Measurements from ENCODE around the gene FAXC. TPM values are rescaled to one million over a fixed set of nuclear protein-coding genes. Genes with fewer than 3 reads are reported as not detected.

The FAXC gene
- total RNA-seq, 1 experiment from 2014 or later, result not detected

- H3K4me1 ChIP-seq (ENCODE audit: low read length), result no peaks in the 10 kb centered on the region
- DNase-seq, result no peak
Observed at GRCh38 chr6:99366852-99367251, 17.4 kb upstream of the FAXC start.

GRCh38 chr6:99364026-99364425, 14.6 kb upstream of the FAXC start:
- H3K9ac ChIP-seq (ENCODE audit: low read length), result no peak overlapping the region
- H2AFZ ChIP-seq (ENCODE audit: low read length), result no peak overlapping the region
- no peaks in the 10 kb centered on the region for H3K36me3 ChIP-seq (ENCODE audit: insufficient read depth, low read length)
- no peak overlapping the region for H3K4me3 ChIP-seq (ENCODE audit: low read length)
- no peak overlapping the region for H3K27ac ChIP-seq (ENCODE audit: low read length)
- H3K4me2 ChIP-seq (ENCODE audit: low read depth, low read length, poor library complexity, severe bottlenecking), result no peak overlapping the region
- no peaks in the 10 kb centered on the region for H3K79me2 ChIP-seq (ENCODE audit: low read length)
- H4K20me1 ChIP-seq (ENCODE audit: insufficient read depth, low read depth, low read length), result no peaks in the 10 kb centered on the region
- no peaks in the 10 kb centered on the region for H3K9me2 ChIP-seq (replicated peaks; ENCODE audit: insufficient read depth, low read length)
- no peaks in the 10 kb centered on the region for H3K4me1 ChIP-seq (ENCODE audit: low read length)
- no peaks in the 10 kb centered on the region for H3K9me3 ChIP-seq (ENCODE audit: low read length)
- no peaks in the 10 kb centered on the region for H3K27me3 ChIP-seq (ENCODE audit: low read length)
- DNase-seq, result no peak

More at GRCh38 chr6:99366852-99367251, 17.4 kb upstream of the FAXC start:
- H3K9me2 ChIP-seq (replicated peaks; ENCODE audit: insufficient read depth, low read length), result no peaks in the 10 kb centered on the region
- no peak overlapping the region for H3K27ac ChIP-seq (ENCODE audit: low read length)
- H4K20me1 ChIP-seq (ENCODE audit: insufficient read depth, low read depth, low read length), result no peaks in the 10 kb centered on the region
- no peaks in the 10 kb centered on the region for H3K9me3 ChIP-seq (ENCODE audit: low read length)
- no peaks in the 10 kb centered on the region for H3K36me3 ChIP-seq (ENCODE audit: insufficient read depth, low read length)
- no peak overlapping the region for H2AFZ ChIP-seq (ENCODE audit: low read length)
- no peak overlapping the region for H3K4me2 ChIP-seq (ENCODE audit: low read depth, low read length, poor library complexity, severe bottlenecking)
- H3K79me2 ChIP-seq (ENCODE audit: low read length), result no peaks in the 10 kb centered on the region
- no peak overlapping the region for H3K9ac ChIP-seq (ENCODE audit: low read length)
- no peak overlapping the region for H3K4me3 ChIP-seq (ENCODE audit: low read length)
- no peaks in the 10 kb centered on the region for H3K27me3 ChIP-seq (ENCODE audit: low read length)

- Histone ChIP-seq H3K9me2 (replicated peaks; ENCODE audit: insufficient read depth, low read length) (no peaks in the 10 kb centered on the region), H3K9me3 (ENCODE audit: low read length) (no peaks in the 10 kb centered on the region), H3K4me1 (ENCODE audit: low read length) (no peaks in the 10 kb centered on the region), H4K20me1 (ENCODE audit: insufficient read depth, low read depth, low read length) (no peaks in the 10 kb centered on the region), H3K36me3 (ENCODE audit: insufficient read depth, low read length) (no peaks in the 10 kb centered on the region), H3K4me3 (ENCODE audit: low read length) (no peak overlapping the region), H3K4me2 (ENCODE audit: low read depth, low read length, poor library complexity, severe bottlenecking) (no peak overlapping the region), H2AFZ (ENCODE audit: low read length) (no peak overlapping the region), H3K9ac (ENCODE audit: low read length) (no peak overlapping the region), H3K27ac (ENCODE audit: low read length) (no peak overlapping the region), H3K27me3 (ENCODE audit: low read length) (no peaks in the 10 kb centered on the region), H3K79me2 (ENCODE audit: low read length) (no peaks in the 10 kb centered on the region)
- no peak for DNase-seq
Observed at GRCh38 chr6:99362678-99363268, 13.3 kb upstream of the FAXC start.

DNA sequence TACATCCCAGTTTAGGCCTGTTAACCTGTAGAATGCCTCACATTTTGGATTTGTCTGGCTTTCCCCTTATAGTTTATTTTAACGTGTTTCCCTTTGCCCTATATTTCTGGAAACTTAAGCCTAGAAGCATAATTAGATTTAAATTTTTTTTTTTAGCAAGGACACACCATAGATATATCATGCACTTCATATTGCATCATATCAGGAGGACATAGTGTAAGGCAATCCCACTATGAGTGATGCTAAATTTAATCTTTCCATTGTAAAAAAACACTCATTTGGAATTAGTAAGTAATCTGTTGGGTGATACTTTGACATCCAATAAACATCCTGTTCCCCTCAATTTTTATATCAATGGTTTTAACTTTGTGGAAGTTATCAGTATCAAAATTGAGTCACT, 10.3 kb upstream of the FAXC start:
- H3K27me3 ChIP-seq (ENCODE audit: low read length), result no peaks in the 10 kb centered on the region
- no peak overlapping the region for H3K9ac ChIP-seq (ENCODE audit: low read length)
- H3K79me2 ChIP-seq (ENCODE audit: low read length), result no peaks in the 10 kb centered on the region
- no peak overlapping the region for H3K4me3 ChIP-seq (ENCODE audit: low read length)
- no peaks in the 10 kb centered on the region for H4K20me1 ChIP-seq (ENCODE audit: insufficient read depth, low read depth, low read length)
- H3K4me2 ChIP-seq (ENCODE audit: low read depth, low read length, poor library complexity, severe bottlenecking), result no peak overlapping the region
- H3K36me3 ChIP-seq (ENCODE audit: insufficient read depth, low read length), result no peaks in the 10 kb centered on the region
- no peaks in the 10 kb centered on the region for H3K9me2 ChIP-seq (replicated peaks; ENCODE audit: insufficient read depth, low read length)
- no peak for DNase-seq
- H3K4me1 ChIP-seq (ENCODE audit: low read length), result peaks cover 3% of the 10 kb centered on the region
- H3K9me3 ChIP-seq (ENCODE audit: low read length), result no peaks in the 10 kb centered on the region
- H2AFZ ChIP-seq (ENCODE audit: low read length), result no peak overlapping the region
- no peak overlapping the region for H3K27ac ChIP-seq (ENCODE audit: low read length)

GRCh38 chr6:99356641-99357040, 7.2 kb upstream of the FAXC start:
- no peak overlapping the region for H3K4me3 ChIP-seq (ENCODE audit: low read length)
- H2AFZ ChIP-seq (ENCODE audit: low read length), result no peak overlapping the region
- DNase-seq, result no peak
- peaks cover 5% of the 10 kb centered on the region for H3K4me1 ChIP-seq (ENCODE audit: low read length)
- H3K9me3 ChIP-seq (ENCODE audit: low read length), result no peaks in the 10 kb centered on the region
- no peaks in the 10 kb centered on the region for H3K27me3 ChIP-seq (ENCODE audit: low read length)
- no peak overlapping the region for H3K4me2 ChIP-seq (ENCODE audit: low read depth, low read length, poor library complexity, severe bottlenecking)
- no peaks in the 10 kb centered on the region for H3K36me3 ChIP-seq (ENCODE audit: insufficient read depth, low read length)
- H4K20me1 ChIP-seq (ENCODE audit: insufficient read depth, low read depth, low read length), result no peaks in the 10 kb centered on the region
- H3K9me2 ChIP-seq (replicated peaks; ENCODE audit: insufficient read depth, low read length), result no peaks in the 10 kb centered on the region
- H3K9ac ChIP-seq (ENCODE audit: low read length), result no peak overlapping the region
- H3K79me2 ChIP-seq (ENCODE audit: low read length), result no peaks in the 10 kb centered on the region
- H3K27ac ChIP-seq (ENCODE audit: low read length), result no peak overlapping the region

DNA sequence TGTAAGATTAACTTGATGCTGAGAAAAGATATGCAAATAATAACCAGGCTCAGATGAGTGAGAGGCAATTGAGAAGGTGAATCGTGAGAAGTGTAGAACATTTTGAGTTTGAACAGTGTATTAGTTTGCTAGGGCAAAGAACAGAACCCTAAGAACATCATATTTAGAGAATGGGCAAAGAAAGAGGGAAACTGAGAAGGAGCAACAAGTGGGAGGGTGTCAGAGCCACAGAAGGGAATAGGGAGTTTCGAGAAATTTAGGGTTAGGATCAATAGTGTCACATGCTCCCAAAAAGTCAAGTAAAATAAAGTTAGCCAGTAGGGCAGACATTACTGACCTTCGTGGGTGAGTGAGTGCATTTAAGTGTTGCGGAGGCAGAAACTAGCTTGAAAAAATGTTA, 5.5 kb upstream of the FAXC start:
- DNase-seq, result no peak
- H3K27me3 ChIP-seq (ENCODE audit: low read length), result no peaks in the 10 kb centered on the region
- no peak overlapping the region for H3K4me3 ChIP-seq (ENCODE audit: low read length)
- no peaks in the 10 kb centered on the region for H3K9me2 ChIP-seq (replicated peaks; ENCODE audit: insufficient read depth, low read length)
- no peak overlapping the region for H3K27ac ChIP-seq (ENCODE audit: low read length)
- H3K36me3 ChIP-seq (ENCODE audit: insufficient read depth, low read length), result no peaks in the 10 kb centered on the region
- no peak overlapping the region for H3K4me2 ChIP-seq (ENCODE audit: low read depth, low read length, poor library complexity, severe bottlenecking)
- H3K4me1 ChIP-seq (ENCODE audit: low read length), result peaks cover 5% of the 10 kb centered on the region
- no peak overlapping the region for H3K9ac ChIP-seq (ENCODE audit: low read length)
- no peaks in the 10 kb centered on the region for H3K79me2 ChIP-seq (ENCODE audit: low read length)
- H4K20me1 ChIP-seq (ENCODE audit: insufficient read depth, low read depth, low read length), result no peaks in the 10 kb centered on the region
- H2AFZ ChIP-seq (ENCODE audit: low read length), result no peak overlapping the region
- no peaks in the 10 kb centered on the region for H3K9me3 ChIP-seq (ENCODE audit: low read length)

DNA sequence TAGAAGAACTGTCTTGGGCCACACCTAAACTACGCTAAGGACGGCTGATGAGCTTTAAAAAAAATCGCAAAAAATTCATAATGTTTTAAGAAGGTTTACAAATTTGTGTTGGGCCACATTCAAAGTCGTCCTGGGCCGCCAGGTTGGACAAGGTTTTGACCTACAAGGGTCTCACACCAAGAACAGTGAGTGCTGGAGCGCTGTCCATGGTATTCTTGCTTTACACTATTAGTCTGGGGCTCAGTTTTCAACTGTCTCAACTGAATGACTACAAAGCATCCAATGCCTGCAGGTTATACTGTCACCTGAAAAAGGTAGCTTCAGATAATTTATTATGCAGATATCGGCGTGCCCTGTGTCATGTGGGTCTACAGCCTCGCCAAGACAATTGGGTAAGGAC, 3.7 kb upstream of the FAXC start:
- H4K20me1 ChIP-seq (ENCODE audit: insufficient read depth, low read depth, low read length), result no peaks in the 10 kb centered on the region
- no peak overlapping the region for H3K27ac ChIP-seq (ENCODE audit: low read length)
- no peak overlapping the region for H3K4me3 ChIP-seq (ENCODE audit: low read length)
- no peaks in the 10 kb centered on the region for H3K36me3 ChIP-seq (ENCODE audit: insufficient read depth, low read length)
- H3K9ac ChIP-seq (ENCODE audit: low read length), result no peak overlapping the region
- no peak overlapping the region for H3K4me2 ChIP-seq (ENCODE audit: low read depth, low read length, poor library complexity, severe bottlenecking)
- no peaks in the 10 kb centered on the region for H3K79me2 ChIP-seq (ENCODE audit: low read length)
- no peaks in the 10 kb centered on the region for H3K9me3 ChIP-seq (ENCODE audit: low read length)
- no peak overlapping the region for H2AFZ ChIP-seq (ENCODE audit: low read length)
- peaks cover 5% of the 10 kb centered on the region for H3K4me1 ChIP-seq (ENCODE audit: low read length)
- H3K27me3 ChIP-seq (ENCODE audit: low read length), result no peaks in the 10 kb centered on the region
- DNase-seq, result no peak
- H3K9me2 ChIP-seq (replicated peaks; ENCODE audit: insufficient read depth, low read length), result no peaks in the 10 kb centered on the region

DNA sequence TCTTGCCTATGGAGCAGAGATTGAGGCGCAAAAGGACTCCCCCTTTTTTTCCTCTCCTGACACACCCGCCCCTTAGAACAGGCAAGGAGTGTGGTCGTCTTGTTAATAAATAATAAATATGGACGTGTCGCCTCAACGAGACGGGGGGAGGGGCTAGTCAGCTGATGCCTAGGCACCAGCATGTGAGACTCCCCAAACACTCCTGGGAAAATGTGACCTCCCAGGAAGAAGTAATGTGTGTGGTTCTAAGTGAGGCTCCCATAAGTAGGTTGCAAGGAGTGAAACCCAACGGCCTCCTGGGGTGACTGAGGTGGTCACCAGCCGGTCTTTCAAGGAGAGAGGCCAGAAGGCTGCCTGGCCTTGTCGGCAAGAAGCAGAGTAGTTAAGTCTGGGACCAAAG, 1.1 kb upstream of the FAXC start:
- H3K27me3 ChIP-seq (ENCODE audit: low read length), result no peaks in the 10 kb centered on the region
- no peak overlapping the region for H3K9ac ChIP-seq (ENCODE audit: low read length)

More for the DNA sequence above, 1.1 kb upstream of the FAXC start:
- H3K79me2 ChIP-seq (ENCODE audit: low read length), result no peaks in the 10 kb centered on the region
- H3K4me3 ChIP-seq (ENCODE audit: low read length), result no peak overlapping the region
- DNase-seq, result no peak
- no peak overlapping the region for H2AFZ ChIP-seq (ENCODE audit: low read length)
- no peak overlapping the region for H3K27ac ChIP-seq (ENCODE audit: low read length)
- no peak overlapping the region for H3K4me2 ChIP-seq (ENCODE audit: low read depth, low read length, poor library complexity, severe bottlenecking)
- H3K4me1 ChIP-seq (ENCODE audit: low read length), result peaks cover 5% of the 10 kb centered on the region
- H3K9me3 ChIP-seq (ENCODE audit: low read length), result no peaks in the 10 kb centered on the region
- H3K9me2 ChIP-seq (replicated peaks; ENCODE audit: insufficient read depth, low read length), result no peaks in the 10 kb centered on the region
- no peaks in the 10 kb centered on the region for H4K20me1 ChIP-seq (ENCODE audit: insufficient read depth, low read depth, low read length)
- no peaks in the 10 kb centered on the region for H3K36me3 ChIP-seq (ENCODE audit: insufficient read depth, low read length)

All from Karpas-422 (cell line).